GM21390 (cell line): Measurements from ENCODE around the gene NPW.
A peak's percentile ranks its signal among the peaks of the same experiment; 100 is the strongest.

Source experiments
- ATAC-seq: cut with Tn5 transposase; IDR thresholded peaks from one replicate; pipeline ENCODE4 v1.9.1; 2021; ENCODE audit not compliant: unreplicated experiment

The NPW gene

DNA sequence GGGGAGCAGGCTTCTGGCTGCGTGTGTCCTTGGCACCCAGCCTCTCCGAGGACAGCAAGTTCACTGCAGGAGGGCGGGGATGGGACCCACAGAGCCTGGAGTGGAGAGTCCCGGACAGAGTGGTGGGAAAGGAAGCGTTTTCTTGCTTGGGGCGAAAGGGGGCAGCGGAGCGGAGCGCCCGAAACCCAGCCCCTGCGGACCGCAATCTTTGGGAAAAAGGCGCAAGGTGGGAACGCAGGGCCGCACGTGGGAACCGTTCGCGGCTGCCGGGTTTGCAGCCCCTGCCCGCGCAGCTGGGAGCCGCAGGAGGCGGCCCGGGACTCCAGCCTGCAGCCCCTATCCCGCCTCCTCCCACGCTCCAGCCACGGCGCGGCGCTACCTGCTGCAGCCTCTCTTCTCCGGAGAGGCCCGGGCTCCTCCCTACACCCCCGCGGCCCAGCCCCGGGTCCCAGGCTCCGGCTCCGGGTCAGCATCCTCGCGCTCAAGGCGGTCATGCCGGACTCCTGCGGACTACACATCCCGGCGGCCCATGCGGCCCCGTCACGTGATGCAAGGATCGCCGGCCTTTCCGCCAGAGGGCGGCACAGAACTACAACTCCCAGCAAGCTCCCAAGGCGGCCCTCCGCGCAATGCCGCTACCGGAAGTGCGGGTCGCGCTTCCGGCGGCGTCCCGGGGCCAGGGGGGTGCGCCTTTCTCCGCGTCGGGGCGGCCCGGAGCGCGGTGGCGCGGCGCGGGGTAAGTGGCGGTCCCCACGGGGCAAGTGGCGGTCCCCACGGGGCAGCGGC lies 27.9 kb downstream of the NPW start, which contains the start of the genes NTHL1 and TSC2:
TSS of gene NTHL1 (minus strand) at position 505 of the 786 bp plus-strand sequence. CDS start at position 494, 11 bp downstream.
TSS of gene TSC2 (plus strand) at position 656 of the 786 bp plus-strand sequence. CDS start 631 bp downstream, outside the sequence.
- peak; percentile 84 for ATAC-seq

DNA sequence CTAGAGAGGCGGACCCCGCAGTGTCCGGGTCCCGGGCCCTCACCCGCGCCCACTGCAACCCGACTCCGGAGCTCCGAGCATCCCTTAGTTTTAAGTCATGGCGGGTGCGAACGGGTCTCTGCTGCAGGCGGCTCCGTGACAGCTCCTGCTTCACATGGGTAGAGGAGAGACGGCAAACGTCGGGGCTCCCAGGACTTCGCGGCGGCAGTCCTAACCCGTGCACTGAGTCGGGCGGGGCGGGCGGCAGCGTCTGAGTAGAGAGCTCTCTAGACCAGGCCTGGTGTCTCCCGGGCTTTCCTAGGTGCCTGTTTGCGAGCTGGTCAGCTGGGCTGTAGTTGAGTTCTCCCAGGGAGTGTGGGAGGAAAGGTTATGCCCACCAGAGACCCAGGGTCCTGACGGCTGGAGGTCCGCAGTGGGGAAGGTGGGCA lies 28.5 kb downstream of the NPW start:
- no peak for ATAC-seq

DNA sequence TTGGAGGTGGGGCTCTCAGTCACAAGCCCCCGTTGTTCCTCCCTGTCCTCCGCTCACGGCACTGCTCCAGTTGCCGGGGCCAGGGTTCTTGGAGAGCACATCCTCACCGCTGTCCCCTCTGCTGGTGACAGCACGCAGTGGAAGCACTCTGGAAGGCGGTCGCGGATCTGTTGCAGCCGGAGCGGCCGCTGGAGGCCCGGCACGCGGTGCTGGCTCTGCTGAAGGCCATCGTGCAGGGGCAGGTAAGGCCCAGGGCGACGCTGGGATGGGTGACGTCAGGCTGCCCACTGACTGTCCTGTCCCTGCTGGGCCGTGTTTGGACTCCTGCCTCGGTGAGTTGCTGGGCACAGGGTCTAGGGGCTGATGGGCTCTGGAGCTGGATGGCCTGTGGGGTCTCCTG lies 33.6 kb downstream of the NPW start:
- no peak for ATAC-seq

DNA sequence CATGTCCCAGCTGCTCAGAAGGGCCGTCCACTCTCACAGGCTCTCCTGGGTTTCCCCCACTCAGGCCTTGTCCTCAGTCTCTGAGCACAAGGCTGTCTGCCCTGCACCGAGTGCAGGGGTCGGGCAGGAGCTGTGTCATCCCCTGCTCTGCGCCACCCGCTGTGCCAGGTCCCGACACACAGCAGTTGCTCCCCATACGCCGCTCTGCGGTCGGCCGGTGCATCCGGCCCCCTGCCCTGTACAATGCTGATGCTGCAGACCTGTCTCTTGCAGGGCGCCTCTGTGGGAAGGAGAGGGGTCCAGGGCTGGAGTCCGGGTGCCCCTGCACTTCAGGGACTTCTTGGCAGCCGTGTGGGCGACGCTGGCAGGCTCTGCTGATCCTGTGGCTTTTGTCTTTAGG lies 34.3 kb downstream of the NPW start:
- ATAC-seq, result no peak

DNA sequence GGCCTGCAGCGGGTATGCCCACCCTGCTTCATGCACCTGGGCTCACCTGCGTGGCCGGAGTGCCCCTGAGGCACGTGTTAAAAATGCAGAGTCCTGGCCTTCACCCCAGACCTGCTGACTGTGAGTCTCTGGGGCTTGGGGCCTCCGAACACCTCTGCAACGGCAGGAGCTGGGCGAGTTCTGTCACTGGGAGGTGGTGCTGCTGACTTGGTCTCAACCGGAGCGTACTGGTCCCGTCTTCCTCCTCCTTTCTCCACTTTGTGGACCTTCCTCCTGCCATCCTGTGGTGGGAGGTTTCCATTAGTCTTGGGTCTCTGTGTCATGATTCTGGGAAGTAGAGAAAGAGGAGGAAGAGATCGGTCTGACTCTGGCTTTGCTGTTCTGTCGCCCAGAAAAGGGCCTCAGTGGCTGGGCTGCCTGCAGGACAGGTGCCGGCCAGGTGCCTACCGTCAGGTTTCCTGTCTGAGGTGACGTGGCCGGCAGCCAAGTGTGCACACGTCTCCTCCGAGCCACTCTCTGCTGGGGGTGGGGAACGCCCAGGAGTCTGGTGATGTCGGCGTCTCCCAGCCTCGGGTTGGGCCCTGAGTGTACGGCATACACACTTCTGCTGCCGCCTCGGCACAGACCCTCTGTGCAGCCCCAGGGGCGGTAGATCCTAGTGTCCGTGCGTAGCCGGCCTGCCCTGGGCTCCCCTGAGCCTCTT lies 35.1 kb downstream of the NPW start:
- ATAC-seq, result no peak

DNA sequence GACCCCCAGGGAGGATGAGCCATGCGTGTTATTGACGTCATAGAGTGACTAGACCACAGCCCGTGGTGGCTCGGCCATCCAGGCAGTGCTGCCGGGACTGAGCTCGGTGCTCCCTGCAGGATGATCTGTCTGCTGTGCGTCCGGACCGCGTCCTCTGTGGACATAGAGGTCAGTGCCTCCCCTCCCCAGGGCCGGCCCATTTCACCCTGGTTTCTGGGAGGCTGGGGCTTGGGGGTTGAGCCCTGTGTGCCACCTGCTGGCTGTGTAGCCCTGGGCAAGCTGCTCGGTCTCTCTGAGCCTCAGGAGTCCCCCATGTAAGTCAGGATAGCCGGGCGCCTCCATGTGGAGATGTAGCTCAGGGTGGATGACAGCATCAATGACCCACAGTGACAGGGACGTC lies 36.5 kb downstream of the NPW start:
- ATAC-seq, result no peak

DNA sequence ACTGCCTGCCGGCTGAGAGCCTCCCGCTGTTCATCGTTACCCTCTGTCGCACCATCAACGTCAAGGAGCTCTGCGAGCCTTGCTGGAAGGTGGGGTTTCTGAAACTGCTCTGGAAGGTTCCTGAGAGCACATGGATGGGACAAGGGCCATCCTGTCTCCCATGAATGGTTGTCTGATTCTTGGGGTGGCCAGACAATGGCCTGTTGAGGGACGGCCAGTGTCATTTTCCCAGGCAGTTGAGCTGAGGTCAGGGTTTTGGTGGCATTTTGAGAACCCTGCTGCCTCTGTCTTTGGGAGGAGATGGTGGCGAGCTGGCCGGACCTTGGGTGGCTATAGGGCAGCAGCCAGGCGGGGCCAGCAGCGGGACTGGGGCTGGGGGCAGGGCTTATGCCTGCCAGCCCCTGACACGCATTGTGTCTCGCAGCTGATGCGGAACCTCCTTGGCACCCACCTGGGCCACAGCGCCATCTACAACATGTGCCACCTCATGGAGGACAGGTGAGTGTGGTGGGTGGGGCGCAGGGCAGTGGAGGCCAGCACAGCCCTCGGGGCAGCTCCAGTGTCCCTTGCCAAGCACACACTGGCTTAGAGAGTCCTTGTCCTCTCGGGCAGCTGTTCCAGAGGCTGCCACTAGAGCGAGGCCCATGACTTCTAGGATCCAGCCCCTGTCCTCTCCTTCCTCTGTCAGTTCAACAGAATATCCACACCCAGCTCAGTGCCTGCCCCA lies 37.3 kb downstream of the NPW start:
- no peak for ATAC-seq

DNA sequence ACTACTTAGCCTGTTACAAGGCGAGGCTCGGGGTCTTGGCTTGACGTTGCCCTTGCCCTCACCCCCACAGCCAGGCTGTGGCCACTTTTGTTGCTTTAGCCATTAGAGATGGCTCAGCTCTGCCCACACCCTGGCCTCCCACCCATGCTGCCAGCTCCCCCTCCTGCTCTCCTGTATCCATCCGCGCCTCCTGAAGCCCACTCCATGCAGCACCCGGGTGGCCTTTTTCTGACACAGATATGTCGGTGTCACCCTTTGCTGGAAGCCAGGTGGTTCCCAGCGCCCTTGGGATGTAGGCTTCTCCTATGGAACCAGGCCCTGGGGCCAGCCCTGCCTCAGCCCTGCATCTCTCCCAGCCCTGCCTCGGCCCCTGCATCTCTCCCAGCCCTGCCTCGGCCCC lies 37.9 kb downstream of the NPW start:
- ATAC-seq, result no peak

DNA sequence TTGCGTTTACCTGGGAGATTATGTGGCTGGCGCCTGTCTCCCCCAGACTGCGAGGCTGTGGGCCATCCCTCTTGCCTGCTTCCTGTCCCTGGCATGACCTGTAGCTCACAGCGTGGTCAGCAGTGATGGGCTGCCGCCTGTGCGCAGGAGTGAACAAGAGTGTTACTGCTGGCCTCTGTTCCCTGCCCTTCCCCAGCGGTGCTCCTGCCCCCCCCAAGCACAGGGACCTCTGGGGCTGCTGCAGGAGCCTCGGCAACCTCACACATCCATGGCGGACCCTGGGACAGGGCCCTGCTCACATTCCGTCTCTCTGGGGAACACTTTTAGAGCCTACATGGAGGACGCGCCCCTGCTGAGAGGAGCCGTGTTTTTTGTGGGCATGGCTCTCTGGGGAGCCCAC lies 38.8 kb downstream of the NPW start:
- ATAC-seq, result no peak

DNA sequence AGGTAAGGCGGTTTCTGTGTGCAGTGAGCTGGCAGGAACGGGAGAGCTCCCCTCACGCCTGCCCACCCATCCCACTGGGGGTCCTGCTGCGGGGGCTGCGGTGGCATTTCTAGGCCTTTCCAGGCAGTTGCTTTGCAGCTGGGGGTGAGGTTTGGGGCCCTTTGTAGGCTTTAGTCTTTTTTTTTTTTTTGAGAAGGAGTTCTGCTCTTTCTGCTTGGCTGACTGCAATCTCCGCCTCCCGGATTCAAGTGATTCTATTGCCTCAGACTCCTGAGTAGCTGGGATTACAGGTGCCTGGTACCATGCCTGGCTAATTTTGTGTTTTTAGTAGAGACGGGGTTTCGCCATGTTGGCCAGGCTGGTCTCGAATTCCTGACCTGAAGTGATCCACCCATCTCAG lies 39.3 kb downstream of the NPW start:
- no peak for ATAC-seq

DNA sequence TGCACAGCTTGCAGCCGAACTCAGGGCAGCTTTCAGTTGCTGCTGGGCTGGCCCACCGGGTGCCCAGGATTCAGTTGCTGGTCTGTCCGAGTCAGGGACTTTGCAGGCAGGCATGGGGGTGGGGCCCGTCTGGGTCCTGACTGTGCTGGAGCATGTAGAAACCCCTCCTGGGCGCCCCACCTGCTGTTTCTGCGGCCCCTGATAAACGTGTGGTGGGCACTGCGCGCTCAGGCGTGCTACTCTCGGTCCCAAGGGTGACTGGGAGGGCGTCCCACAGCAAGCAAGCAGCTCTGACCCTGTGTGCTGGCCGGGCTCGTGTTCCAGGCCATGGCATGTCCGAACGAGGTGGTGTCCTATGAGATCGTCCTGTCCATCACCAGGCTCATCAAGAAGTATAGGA lies 40.8 kb downstream of the NPW start:
- no peak for ATAC-seq

DNA sequence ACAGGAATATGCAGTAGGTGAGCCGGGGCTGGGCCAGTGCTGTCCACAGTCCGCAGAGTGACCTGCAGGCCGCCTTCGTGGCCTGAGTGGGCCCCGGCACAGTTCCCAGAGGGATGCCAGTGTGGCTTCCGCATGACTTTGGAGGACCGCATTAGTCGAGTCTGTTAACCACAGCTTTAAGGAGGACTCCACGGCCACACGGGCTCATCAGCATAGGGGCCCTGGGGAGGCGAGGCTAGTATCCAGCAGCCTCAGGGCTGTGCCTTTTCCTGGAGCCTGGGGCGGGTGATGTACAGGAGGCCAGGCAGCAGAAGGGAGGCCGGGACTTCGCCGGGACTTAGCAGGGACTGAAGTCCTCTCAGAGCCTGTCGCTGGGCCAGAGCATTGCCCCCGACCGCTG lies 41.4 kb downstream of the NPW start:
- no peak for ATAC-seq

DNA sequence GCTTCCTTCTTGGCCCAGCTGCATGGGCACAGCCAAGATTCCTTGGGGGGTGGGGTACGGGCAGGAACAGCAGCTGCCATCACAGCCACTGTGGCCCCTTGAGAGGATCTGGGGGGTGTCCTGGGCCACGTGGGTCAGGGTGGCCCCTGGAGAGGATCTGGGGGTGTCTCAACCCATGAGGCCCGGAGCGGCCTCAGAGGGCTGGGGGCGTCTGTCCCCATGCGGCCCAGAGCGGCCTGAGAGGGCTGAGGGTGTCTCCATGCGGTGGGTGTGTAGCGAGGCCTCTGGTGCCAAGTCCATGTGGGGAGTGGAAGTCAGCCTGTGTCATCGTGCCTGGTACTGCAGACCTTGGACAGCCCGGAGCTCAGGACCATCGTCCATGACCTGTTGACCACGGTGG lies 41.9 kb downstream of the NPW start:
- no peak for ATAC-seq

DNA sequence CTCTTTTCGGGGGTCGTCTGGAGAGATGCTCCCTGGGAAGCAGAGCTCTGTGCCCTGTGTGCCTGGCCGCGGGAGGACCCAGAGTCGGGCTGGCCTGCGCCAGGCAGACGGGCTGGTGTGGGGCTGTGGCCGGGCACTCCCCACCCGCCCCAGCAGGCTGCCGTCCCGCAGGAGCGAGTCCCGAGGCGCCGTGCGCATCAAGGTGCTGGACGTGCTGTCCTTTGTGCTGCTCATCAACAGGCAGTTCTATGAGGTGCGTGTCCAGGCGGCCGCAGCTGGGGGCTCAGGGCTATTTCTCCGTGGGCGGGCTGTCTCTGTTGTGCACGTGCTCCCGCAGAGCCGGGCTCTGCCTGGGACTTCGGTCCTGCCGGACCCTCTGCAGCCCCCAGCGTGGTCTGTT lies 43.2 kb downstream of the NPW start:
- ATAC-seq, result no peak

DNA sequence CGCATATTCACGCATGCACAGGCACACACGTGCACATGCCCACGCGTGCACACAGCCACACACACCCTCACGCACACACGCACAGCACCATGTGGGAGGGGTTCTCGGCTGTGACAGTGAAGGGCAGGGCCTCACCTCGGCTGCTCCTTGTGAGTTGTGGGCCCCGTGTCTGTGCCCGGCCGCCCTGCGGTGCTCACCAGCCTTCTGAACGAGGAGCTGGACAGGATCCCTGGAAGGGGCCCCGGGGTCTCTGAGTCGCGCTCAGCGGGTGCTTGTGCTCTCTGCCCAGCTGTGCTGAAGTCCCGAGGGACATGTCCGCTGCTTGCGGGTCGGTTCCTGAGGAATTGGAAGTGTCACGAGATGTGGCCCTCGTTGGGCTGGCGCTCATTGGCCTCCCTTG lies 44.3 kb downstream of the NPW start:
- ATAC-seq, result no peak

DNA sequence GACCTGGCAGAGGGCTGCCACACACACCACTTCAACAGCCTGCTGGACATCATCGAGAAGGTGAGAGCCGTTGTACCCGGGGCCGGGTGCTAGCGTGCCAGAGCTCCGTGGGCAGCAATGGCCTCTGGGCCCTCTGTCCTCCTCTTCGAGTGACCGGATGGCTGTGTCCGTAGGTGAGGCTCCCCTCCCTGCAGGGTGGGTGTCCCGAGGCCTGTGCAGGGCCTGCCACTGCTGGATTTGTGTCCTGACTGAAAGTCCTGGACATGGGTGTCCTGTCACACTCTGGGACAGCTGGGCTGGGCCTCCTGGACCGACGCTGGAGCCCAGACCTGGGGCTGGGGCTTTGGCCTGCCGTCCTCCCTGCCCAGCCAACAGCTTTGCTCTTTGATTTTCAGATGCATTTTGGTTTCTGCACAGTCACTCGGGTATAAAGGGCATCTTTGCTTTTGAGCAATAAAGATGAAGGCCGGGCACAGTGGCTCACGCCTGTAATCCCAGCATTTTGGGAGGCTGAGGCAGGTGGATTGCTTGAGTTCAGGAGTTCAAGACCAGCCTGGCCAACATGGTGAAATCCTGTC lies 44.9 kb downstream of the NPW start:
- ATAC-seq, result no peak

DNA sequence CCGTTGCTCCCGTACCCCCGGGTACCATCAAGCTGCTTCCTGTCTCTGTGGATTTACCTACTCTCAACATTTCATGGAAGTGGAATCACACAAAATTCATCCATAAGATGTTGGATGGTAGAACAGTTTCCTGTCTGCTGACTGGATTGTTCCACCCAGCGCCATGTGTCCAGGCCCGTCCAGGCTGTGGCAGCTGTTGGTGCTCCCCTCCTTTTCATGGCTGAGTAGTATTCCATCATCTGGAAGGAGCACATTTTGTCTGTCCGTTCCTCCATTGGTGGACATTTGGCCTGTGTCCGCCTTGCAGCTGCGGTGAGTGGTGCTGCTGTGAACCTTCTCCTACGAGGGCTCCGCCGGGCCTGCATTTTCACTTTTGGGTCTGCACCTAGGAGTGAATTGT lies 46.6 kb downstream of the NPW start:
- ATAC-seq, result no peak
